DND-41 (cell line): ENCODE data around the gene GADD45A.
"Not testable (repeated sequence)": the region's sequence is repeated elsewhere in the genome, so short reads cannot be mapped to it uniquely, and the experiment has no call there.

Source experiments
- ATAC-seq: fragments of 200-7000 bp; cut with Tn5 transposase; 3 replicates; pipeline ENCODE4 v1.9.1; 2021; ENCODE audit warnings: low read depth; ENCODE audit not compliant: insufficient read depth
- DNase-seq: peaks from one replicate; pipeline ENCODE4 v3.0.0-alpha.2; 2020
- H2AFZ ChIP-seq: 2 replicates; pipeline ENCODE4 v1.6.0; 2012; ENCODE audit warnings: low read depth, low read length
- H3K27ac ChIP-seq: 2 replicates; pipeline ENCODE4 v1.5.1; 2012; ENCODE audit warnings: low read length, inconsistent platforms
- H3K27me3 ChIP-seq: fragments of 200-600 bp; sonication (generic); 2 replicates; pipeline ENCODE4 v1.6.0; 2012; ENCODE audit warnings: low read length, mild to moderate bottlenecking, inconsistent platforms; ENCODE audit not compliant: insufficient read depth, poor library complexity
- H3K36me3 ChIP-seq: 2 replicates; pipeline ENCODE4 v1.5.1; 2012; ENCODE audit warnings: low read length, inconsistent platforms; ENCODE audit not compliant: insufficient read depth
- H3K4me1 ChIP-seq: 2 replicates; pipeline ENCODE4 v1.5.1; 2012; ENCODE audit warnings: mild to moderate bottlenecking, low read length; ENCODE audit not compliant: insufficient read depth
- H3K4me2 ChIP-seq: 2 replicates; pipeline ENCODE4 v1.6.0; 2012; ENCODE audit warnings: mild to moderate bottlenecking, moderate library complexity, low read length, inconsistent platforms; ENCODE audit not compliant: insufficient read depth
- H3K4me3 ChIP-seq, 2 experiments: fragments of 200-600 bp in 1 of 2; shearing (Covaris generic) in 1 of 2; 2 replicates each; pipeline ENCODE4 v1.5.1; 2012 to 2016; ENCODE audit warnings: inconsistent platforms in 2 of 2, low read length in 2 of 2, mild to moderate bottlenecking in 2 of 2, low read depth in 1 of 2, moderate library complexity in 1 of 2
- H3K79me2 ChIP-seq: 2 replicates; pipeline ENCODE4 v1.6.0; 2012; ENCODE audit warnings: low read length, inconsistent platforms; ENCODE audit not compliant: insufficient read depth
- H3K9ac ChIP-seq: 2 replicates; pipeline ENCODE4 v1.6.0; 2012; ENCODE audit warnings: low read depth, mild to moderate bottlenecking, inconsistent platforms, low read length, moderate library complexity
- H3K9me3 ChIP-seq: 2 replicates; pipeline ENCODE4 v1.5.1; 2012; ENCODE audit warnings: low read length, moderate library complexity, mild to moderate bottlenecking, inconsistent platforms; ENCODE audit not compliant: insufficient read depth, severe bottlenecking
- H4K20me1 ChIP-seq: 2 replicates; pipeline ENCODE4 v1.6.0; 2012; ENCODE audit warnings: low read length; ENCODE audit not compliant: insufficient read depth
- EZH2 ChIP-seq: IDR thresholded peaks from 3 replicates; pipeline ENCODE4 v1.6.1; 2012; ENCODE audit warnings: borderline replicate concordance, low read depth, mild to moderate bottlenecking, moderate library complexity, low read length, inconsistent platforms; ENCODE audit not compliant: severe bottlenecking
- TF ChIP-seq, protein P1 (sequence below): IDR thresholded peaks from 2 replicates; pipeline ENCODE4 v1.5.1; 2012; ENCODE audit warnings: borderline replicate concordance, low read length, moderate library complexity, mild to moderate bottlenecking; ENCODE audit not compliant: poor library complexity, severe bottlenecking; ENCODE audit errors: extremely low read depth

Gene GADD45A

DNA sequence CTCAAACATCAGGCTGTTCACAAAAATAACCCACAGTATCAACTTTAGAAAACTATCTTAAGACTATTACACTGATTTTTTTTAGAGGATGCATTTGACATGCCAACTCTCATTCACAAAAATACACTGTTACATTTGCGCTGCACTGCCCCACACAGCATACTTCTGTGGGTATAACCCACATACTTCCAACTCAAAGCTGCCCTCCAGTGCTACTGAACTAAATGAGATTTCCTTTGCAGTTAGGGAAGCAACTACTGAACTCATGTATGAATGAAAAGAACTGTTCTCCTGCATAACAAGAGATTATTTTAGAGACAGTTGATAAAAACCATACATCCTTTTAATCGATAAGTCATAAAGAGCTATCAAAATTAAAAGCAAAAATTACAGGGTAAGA, 25.8 kb upstream of the GADD45A start:
- Histone ChIP-seq H3K36me3 (no peaks in the 10 kb centered on the region), H3K4me3 (no peak overlapping the region), H3K79me2 (no peaks in the 10 kb centered on the region), H3K27ac (no peak overlapping the region), H3K4me1 (no peaks in the 10 kb centered on the region), H3K27me3 (peaks cover 12% of the 10 kb centered on the region), H3K9me3 (no peaks in the 10 kb centered on the region), H2AFZ (no peak overlapping the region), H3K4me2 (no peak overlapping the region), H3K9ac (no peak overlapping the region), H4K20me1 (no peaks in the 10 kb centered on the region)
- TF ChIP-seq, protein P1, sequence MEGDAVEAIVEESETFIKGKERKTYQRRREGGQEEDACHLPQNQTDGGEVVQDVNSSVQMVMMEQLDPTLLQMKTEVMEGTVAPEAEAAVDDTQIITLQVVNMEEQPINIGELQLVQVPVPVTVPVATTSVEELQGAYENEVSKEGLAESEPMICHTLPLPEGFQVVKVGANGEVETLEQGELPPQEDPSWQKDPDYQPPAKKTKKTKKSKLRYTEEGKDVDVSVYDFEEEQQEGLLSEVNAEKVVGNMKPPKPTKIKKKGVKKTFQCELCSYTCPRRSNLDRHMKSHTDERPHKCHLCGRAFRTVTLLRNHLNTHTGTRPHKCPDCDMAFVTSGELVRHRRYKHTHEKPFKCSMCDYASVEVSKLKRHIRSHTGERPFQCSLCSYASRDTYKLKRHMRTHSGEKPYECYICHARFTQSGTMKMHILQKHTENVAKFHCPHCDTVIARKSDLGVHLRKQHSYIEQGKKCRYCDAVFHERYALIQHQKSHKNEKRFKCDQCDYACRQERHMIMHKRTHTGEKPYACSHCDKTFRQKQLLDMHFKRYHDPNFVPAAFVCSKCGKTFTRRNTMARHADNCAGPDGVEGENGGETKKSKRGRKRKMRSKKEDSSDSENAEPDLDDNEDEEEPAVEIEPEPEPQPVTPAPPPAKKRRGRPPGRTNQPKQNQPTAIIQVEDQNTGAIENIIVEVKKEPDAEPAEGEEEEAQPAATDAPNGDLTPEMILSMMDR = no peak
- TF ChIP-seq EZH2 = no peak
- DNase-seq (no peak), ATAC-seq (no peak)

DNA sequence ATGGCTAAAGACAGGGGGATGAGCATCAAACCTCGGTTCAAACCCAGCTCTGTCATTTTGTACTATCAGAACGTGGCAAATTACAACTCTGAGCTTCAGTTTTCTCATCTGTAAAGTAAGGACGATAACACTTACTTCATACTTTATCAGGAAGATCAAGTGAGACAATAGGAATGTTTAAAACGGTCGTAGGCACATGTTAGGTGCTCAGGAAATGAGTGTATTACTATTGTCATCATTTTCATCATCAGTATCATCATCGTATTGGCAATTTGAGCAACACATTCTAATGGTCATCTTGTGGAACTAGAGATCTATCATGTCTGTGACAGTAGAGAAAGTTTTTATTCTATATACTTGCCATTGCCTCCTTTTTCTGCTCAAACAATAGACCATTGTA, 22.1 kb upstream of the GADD45A start:
- Histone ChIP-seq H3K9ac (no peak overlapping the region), H3K36me3 (no peaks in the 10 kb centered on the region)
- no peak for TF ChIP-seq EZH2
- TF ChIP-seq, protein P1 = no peak

DNA sequence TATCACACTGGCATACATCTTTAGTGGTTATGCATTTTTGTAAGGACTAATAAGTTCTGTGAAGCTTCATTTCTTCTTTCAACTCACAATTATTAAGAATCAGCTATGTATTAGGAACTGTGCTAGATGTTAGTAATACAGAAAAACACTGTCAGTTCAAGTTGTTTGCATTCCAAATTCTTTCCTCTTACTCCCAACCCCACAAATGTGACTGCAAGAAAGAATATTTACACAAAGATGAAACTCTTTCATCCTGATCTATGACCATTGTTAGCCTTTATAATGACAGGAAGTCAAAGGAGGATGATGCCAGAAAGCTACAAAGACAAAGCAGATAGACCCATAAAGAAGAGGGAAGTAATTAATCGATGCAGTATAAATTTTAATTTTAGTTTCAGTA, 21.0 kb upstream of the GADD45A start:
- Histone ChIP-seq H3K4me3 (no peak overlapping the region), H3K4me2 (no peak overlapping the region), H3K27ac (no peak overlapping the region), H3K36me3 (no peaks in the 10 kb centered on the region), H3K4me1 (no peaks in the 10 kb centered on the region), H2AFZ (no peak overlapping the region), H3K9me3 (no peaks in the 10 kb centered on the region), H4K20me1 (no peaks in the 10 kb centered on the region), H3K9ac (no peak overlapping the region), H3K27me3 (peaks cover 12% of the 10 kb centered on the region), H3K79me2 (no peaks in the 10 kb centered on the region)
- DNase-seq = no peak
- no peak for TF ChIP-seq EZH2
- TF ChIP-seq, protein P1 = no peak
- ATAC-seq = no peak

More for the DNA sequence above, 22.1 kb upstream of the GADD45A start:
- Histone ChIP-seq H4K20me1 (no peaks in the 10 kb centered on the region), H3K4me2 (no peak overlapping the region), H3K27ac (no peak overlapping the region), H3K79me2 (no peaks in the 10 kb centered on the region), H3K4me1 (no peaks in the 10 kb centered on the region), H2AFZ (no peak overlapping the region), H3K4me3 (no peak overlapping the region), H3K27me3 (peaks cover 12% of the 10 kb centered on the region), H3K9me3 (no peaks in the 10 kb centered on the region)
- no peak for DNase-seq
- no peak for ATAC-seq

DNA sequence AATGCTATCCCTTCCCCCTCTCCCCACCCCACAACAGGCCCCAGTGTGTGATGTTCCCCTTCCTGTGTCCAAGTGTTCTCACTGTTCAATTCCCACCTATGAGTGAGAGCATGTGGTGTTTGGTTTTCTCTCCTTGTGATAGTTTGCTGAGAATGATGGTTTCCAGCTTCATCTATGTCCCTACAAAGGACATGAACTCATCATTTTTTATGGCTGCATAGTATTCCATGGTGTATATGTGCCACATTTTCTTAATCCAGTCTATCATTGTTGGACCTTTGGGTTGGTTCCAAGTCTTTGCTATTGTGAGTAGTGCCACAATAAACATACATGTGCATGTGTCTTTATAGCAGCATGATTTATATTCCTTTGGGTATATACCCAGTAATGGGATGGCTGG, 19.7 kb upstream of the GADD45A start:
- H3K4me1 ChIP-seq, H3K27ac ChIP-seq, H4K20me1 ChIP-seq, DNase-seq, H3K36me3 ChIP-seq, H3K9ac ChIP-seq, H2AFZ ChIP-seq, ATAC-seq, H3K4me2 ChIP-seq, H3K4me3 ChIP-seq, H3K79me2 ChIP-seq, H3K9me3 ChIP-seq: not testable (repeated sequence)
- peaks cover 17% of the 10 kb centered on the region for H3K27me3 ChIP-seq
